ENCODE measurements around the gene TRPM4.

The TRPM4 gene

GRCh38 chr19:49244256-49244655 lies 86.7 kb downstream of the TRPM4 start:
- Histone ChIP-seq H3K27ac (no peak overlapping the region), H3K9me3 (ENCODE audit: severe bottlenecking) (no peaks in the 10 kb centered on the region), H3K36me3 (no peaks in the 10 kb centered on the region), H3K4me3 (ENCODE audit: low read depth, low read length) (no peak overlapping the region), H3K27me3 (ENCODE audit: insufficient read depth, low read depth, severe bottlenecking) (no peaks in the 10 kb centered on the region)
- TF ChIP-seq CTCF (IDR thresholded peaks at IDR 0.05; ENCODE audit: low read depth, low read length), result no peak
- DNase-seq, result no peak

GRCh38 chr19:49247676-49248075 lies 90.1 kb downstream of the TRPM4 start:
- no peak for TF ChIP-seq CTCF (IDR thresholded peaks at IDR 0.05; ENCODE audit: low read depth, low read length)
- H3K4me3 ChIP-seq (ENCODE audit: low read depth, low read length), result no peak overlapping the region
- no peaks in the 10 kb centered on the region for H3K36me3 ChIP-seq
- H3K9me3 ChIP-seq (ENCODE audit: severe bottlenecking), result no peaks in the 10 kb centered on the region
- DNase-seq, result no peak
- H3K27me3 ChIP-seq (ENCODE audit: insufficient read depth, low read depth, severe bottlenecking), result no peaks in the 10 kb centered on the region
- no peak overlapping the region for H3K27ac ChIP-seq

- TF ChIP-seq CTCF (IDR thresholded peaks at IDR 0.05; ENCODE audit: low read depth, low read length), result no peak
- H3K4me3 ChIP-seq (ENCODE audit: low read depth, low read length), result no peak overlapping the region
- H3K27ac ChIP-seq, result no peak overlapping the region
- DNase-seq, result no peak
- no peaks in the 10 kb centered on the region for H3K36me3 ChIP-seq
- H3K27me3 ChIP-seq (ENCODE audit: insufficient read depth, low read depth, severe bottlenecking), result no peaks in the 10 kb centered on the region
- H3K9me3 ChIP-seq (ENCODE audit: severe bottlenecking), result no peaks in the 10 kb centered on the region
Observed at GRCh38 chr19:49249933-49250332, 92.3 kb downstream of the TRPM4 start.

- TF ChIP-seq CTCF (IDR thresholded peaks at IDR 0.05; ENCODE audit: low read depth, low read length), result no peak
- Histone ChIP-seq H3K9me3 (ENCODE audit: severe bottlenecking) (peaks cover 9% of the 10 kb centered on the region), H3K4me3 (ENCODE audit: low read depth, low read length) (no peak overlapping the region), H3K36me3 (no peaks in the 10 kb centered on the region), H3K27me3 (ENCODE audit: insufficient read depth, low read depth, severe bottlenecking) (no peaks in the 10 kb centered on the region), H3K27ac (no peak overlapping the region)
- no peak for DNase-seq
Observed at GRCh38 chr19:49255674-49256073, 98.1 kb downstream of the TRPM4 start.

GRCh38 chr19:49256691-49257090 lies 99.1 kb downstream of the TRPM4 start:
- H3K27ac ChIP-seq, result no peak overlapping the region
- H3K36me3 ChIP-seq, result no peaks in the 10 kb centered on the region
- H3K27me3 ChIP-seq (ENCODE audit: insufficient read depth, low read depth, severe bottlenecking), result no peaks in the 10 kb centered on the region
- H3K4me3 ChIP-seq (ENCODE audit: low read depth, low read length), result no peak overlapping the region
- H3K9me3 ChIP-seq (ENCODE audit: severe bottlenecking), result peaks cover 9% of the 10 kb centered on the region
- no peak for DNase-seq
- no peak for TF ChIP-seq CTCF (IDR thresholded peaks at IDR 0.05; ENCODE audit: low read depth, low read length)
